Esophagus (tissue), 2 donors: ENCODE measurements around the gene NPTX1. TPM values are rescaled to one million over a fixed set of nuclear protein-coding genes. Genes with fewer than 3 reads are reported as not detected.

Experiments used
- H3K27ac ChIP-seq, 2 donors: one replicate each; pipeline ENCODE4 v1.5.1; 2013; ENCODE audit warnings: low read depth in 2 of 2, mild to moderate bottlenecking in 2 of 2, inconsistent platforms in 1 of 2, low read length in 1 of 2, moderate library complexity in 1 of 2
- H3K27me3 ChIP-seq, 2 donors: one replicate each; pipeline ENCODE4 v1.6.1; 2013; ENCODE audit warnings: low read length in 2 of 2, control low read depth in 1 of 2, mild to moderate bottlenecking in 1 of 2; ENCODE audit not compliant: insufficient read depth in 2 of 2, control insufficient read depth in 1 of 2
- H3K36me3 ChIP-seq, 2 donors: one replicate each; pipeline ENCODE4 v1.6.1; 2013; ENCODE audit warnings: low read length in 1 of 2; ENCODE audit not compliant: control insufficient read depth in 2 of 2, insufficient read depth in 2 of 2
- H3K4me1 ChIP-seq, 2 donors: one replicate each; pipeline ENCODE4 v1.6.1; 2013; ENCODE audit warnings: low read length in 1 of 2; ENCODE audit not compliant: control insufficient read depth in 2 of 2, insufficient read depth in 2 of 2
- H3K4me3 ChIP-seq, 2 donors: one replicate each; pipeline ENCODE4 v1.5.1; 2013; ENCODE audit warnings: low read length in 2 of 2, mild to moderate bottlenecking in 2 of 2, low read depth in 1 of 2, moderate library complexity in 1 of 2
- H3K9me3 ChIP-seq, 2 donors: one replicate each; pipeline ENCODE4 v1.6.1; 2013; ENCODE audit warnings: mild to moderate bottlenecking in 2 of 2, low read depth in 1 of 2, low read length in 1 of 2, moderate library complexity in 1 of 2; ENCODE audit not compliant: control insufficient read depth in 2 of 2, insufficient read depth in 1 of 2
- WGBS, 2 donors: extraction: QIAGEN DNeasy Blood & Tissue Kit; methylation state at CpG; one replicate each; pipeline ENCODE4 v1.1.7; 2013; 5-methylcytosine and 5-hydroxymethylcytosine counted together
- polyA plus RNA-seq, 2 donors: library from polyadenylated mRNA; stranded (reverse); fragments of 200-250 nt; gene quantifications; one replicate each; pipeline ENCODE4 v1.2.3, GENCODE V29; 2013
- donor health status: healthy with polysubstance abuse.
- donor health status: Bipolar disorder and iron deficiency.

NPTX1 gene
- polyA plus RNA-seq, 2 donors: 0.02 to 0.11 TPM

DNA sequence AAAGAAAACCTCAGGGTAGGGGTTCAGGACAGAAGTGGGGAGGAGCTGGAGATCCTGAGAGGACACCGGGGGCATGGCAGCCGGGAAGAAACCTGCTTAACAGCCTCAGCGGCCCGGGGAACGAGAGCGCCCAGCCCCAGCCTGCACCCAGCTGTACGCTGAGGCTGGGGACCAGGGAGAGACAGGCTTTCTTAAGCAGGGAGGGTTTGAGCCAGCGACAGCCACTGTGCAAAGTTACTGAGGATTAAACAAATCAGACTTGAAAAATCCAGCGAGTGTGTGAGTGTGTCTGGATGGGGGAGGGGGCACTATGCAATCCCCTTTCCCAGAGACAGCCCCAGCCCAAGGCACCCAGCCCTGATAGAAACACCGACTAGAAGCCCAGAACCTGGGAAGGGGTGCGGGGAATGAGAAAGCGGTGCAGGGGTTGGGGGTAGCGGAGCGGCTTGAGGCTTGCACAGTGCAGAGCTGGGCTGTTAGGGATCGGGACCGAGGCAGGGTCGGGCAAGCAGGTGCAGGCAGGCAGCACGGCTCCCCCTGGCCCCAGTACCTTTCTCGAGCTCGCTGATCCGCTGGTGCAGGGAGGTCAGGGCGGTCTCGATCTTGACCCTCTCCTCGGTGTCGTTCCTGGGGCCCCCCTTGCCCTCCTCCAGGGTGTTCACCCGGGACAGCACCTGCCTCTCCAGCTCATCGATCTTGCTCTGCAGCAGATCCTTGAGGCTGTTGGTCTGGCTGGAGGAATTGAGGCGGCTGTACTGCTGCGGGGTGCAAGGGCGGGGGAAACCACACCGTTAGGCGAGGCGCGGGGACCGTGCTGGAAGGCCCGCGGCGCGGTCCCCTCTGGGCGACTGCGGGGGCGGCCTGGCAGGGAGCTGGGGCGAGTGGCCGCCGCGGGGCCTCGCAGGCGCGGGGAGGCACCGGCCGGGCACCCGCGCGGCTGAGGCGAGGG, 1.2 kb downstream of the NPTX1 start:
- peaks cover 0 to 2% of the 10 kb centered on the region in 2 donors for H3K36me3 ChIP-seq
- no peaks in the 10 kb centered on the region for H3K9me3 ChIP-seq
- H3K4me3 ChIP-seq: peak overlapping the region in 1 of 2 donors; percentile 42
- peaks cover 20 to 21% of the 10 kb centered on the region in 2 donors for H3K4me1 ChIP-seq
- WGBS, 2 donors: 3 to 4% methylated on average over 39 to 55 of the region's 55 CpGs
- no peak overlapping the region for H3K27ac ChIP-seq
- H3K27me3 ChIP-seq: peaks cover 0 to 40% of the 10 kb centered on the region in 2 donors

GRCh38 chr17:80474231-80474960, 2.0 kb downstream of the NPTX1 start:
- peaks cover 0 to 46% of the 10 kb centered on the region in 2 donors for H3K27me3 ChIP-seq
- WGBS, 2 donors: 18 to 19% methylated on average over 16 of the region's 16 CpGs
- no peak overlapping the region for H3K27ac ChIP-seq
- H3K9me3 ChIP-seq: no peaks in the 10 kb centered on the region
- no peak overlapping the region for H3K4me3 ChIP-seq
- H3K36me3 ChIP-seq: peaks cover 0 to 2% of the 10 kb centered on the region in 2 donors
- H3K4me1 ChIP-seq: peaks cover 20 to 21% of the 10 kb centered on the region in 2 donors

- WGBS, 2 donors: 51 to 62% methylated on average over 7 of the region's 7 CpGs
- no peak overlapping the region for H3K4me3 ChIP-seq
- peaks cover 0 to 2% of the 10 kb centered on the region in 2 donors for H3K36me3 ChIP-seq
- peaks cover 0 to 43% of the 10 kb centered on the region in 2 donors for H3K27me3 ChIP-seq
- H3K9me3 ChIP-seq: no peaks in the 10 kb centered on the region
- H3K4me1 ChIP-seq: peaks cover 20 to 21% of the 10 kb centered on the region in 2 donors
- no peak overlapping the region for H3K27ac ChIP-seq
These were observed 2.7 kb downstream of the NPTX1 start for GRCh38 chr17:80473701-80474100.

GRCh38 chr17:80472996-80473395, 3.4 kb downstream of the NPTX1 start:
- H3K4me1 ChIP-seq: peaks cover 14 to 17% of the 10 kb centered on the region in 2 donors
- no peaks in the 10 kb centered on the region for H3K9me3 ChIP-seq
- peaks cover 6 to 42% of the 10 kb centered on the region in 2 donors for H3K27me3 ChIP-seq
- H3K27ac ChIP-seq: no peak overlapping the region
- WGBS, 2 donors: 75 to 80% methylated on average over 12 of the region's 12 CpGs
- peaks cover 0 to 2% of the 10 kb centered on the region in 2 donors for H3K36me3 ChIP-seq
- H3K4me3 ChIP-seq: no peak overlapping the region

DNA sequence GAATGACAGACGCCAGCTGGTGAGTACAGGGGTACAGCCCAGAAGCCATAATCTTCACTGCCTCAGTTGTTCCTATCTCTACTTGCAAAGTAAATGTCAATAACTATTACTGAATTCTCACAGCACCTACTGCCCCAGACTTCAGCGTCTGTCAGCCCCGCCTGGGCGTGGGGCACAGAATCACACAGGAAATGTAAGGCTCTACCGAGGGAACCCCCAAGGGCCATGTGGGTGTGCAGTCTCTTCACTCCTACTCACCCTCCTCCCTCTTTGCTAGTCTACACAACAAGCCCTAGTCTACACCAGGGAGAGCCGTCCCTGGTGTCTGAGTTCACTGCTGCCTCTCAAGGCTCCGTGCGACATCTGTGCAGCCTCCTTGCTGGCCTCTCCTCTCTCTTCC, 4.5 kb downstream of the NPTX1 start:
- no peak overlapping the region for H3K27ac ChIP-seq
- H3K36me3 ChIP-seq: peaks cover 0 to 2% of the 10 kb centered on the region in 2 donors
- H3K27me3 ChIP-seq: peaks cover 6 to 32% of the 10 kb centered on the region in 2 donors
- no peaks in the 10 kb centered on the region for H3K9me3 ChIP-seq
- H3K4me1 ChIP-seq: peaks cover 8 to 17% of the 10 kb centered on the region in 2 donors
- 73% methylated on average over 8 of the region's 8 CpGs for WGBS, 2 donors
- H3K4me3 ChIP-seq: no peak overlapping the region

DNA sequence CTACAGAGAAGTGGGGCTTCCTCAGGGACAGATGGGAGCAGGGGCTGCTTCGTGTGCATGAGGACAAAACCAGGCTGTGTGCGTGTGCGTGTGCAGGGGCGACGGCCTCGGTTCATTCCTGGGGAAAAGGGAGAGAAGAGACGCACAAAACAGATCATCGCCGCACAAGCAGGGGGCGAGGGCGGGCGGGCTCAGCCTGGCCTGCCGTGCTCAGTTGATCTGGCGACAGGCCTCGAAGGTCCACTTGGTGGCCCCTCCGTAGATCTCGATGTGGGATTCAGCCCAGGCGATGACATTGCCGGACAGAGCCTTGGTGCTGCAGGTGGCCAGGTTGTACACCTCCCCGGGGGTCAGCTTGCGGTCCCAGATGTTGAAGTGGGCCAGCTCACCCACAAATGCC, 5.8 kb downstream of the NPTX1 start:
- Histone ChIP-seq H3K4me3 (no peak overlapping the region), H3K4me1 (peaks cover 4 to 7% of the 10 kb centered on the region in 2 donors), H3K9me3 (no peaks in the 10 kb centered on the region), H3K36me3 (peaks cover 0 to 2% of the 10 kb centered on the region in 2 donors), H3K27me3 (peaks cover 6 to 22% of the 10 kb centered on the region in 2 donors), H3K27ac (no peak overlapping the region)
- 82 to 84% methylated on average over 21 of the region's 21 CpGs for WGBS, 2 donors

GRCh38 chr17:80469667-80470066, 6.7 kb downstream of the NPTX1 start:
- 75 to 79% methylated on average over 11 of the region's 11 CpGs for WGBS, 2 donors
- H3K4me3 ChIP-seq: no peak overlapping the region
- peaks cover 6 to 13% of the 10 kb centered on the region in 2 donors for H3K27me3 ChIP-seq

GRCh38 chr17:80468781-80469493, 7.5 kb downstream of the NPTX1 start:
- H3K27me3 ChIP-seq: peaks cover 6 to 13% of the 10 kb centered on the region in 2 donors
- H3K27ac ChIP-seq: no peak overlapping the region
- H3K4me3 ChIP-seq: no peak overlapping the region
- 74 to 75% methylated on average over 28 of the region's 28 CpGs for WGBS, 2 donors
- H3K9me3 ChIP-seq: no peaks in the 10 kb centered on the region
- no peaks in the 10 kb centered on the region for H3K36me3 ChIP-seq
- H3K4me1 ChIP-seq: no peaks in the 10 kb centered on the region

More at GRCh38 chr17:80469667-80470066, 6.7 kb downstream of the NPTX1 start:
- Histone ChIP-seq H3K4me1 (no peaks in the 10 kb centered on the region), H3K27ac (no peak overlapping the region), H3K9me3 (no peaks in the 10 kb centered on the region), H3K36me3 (no peaks in the 10 kb centered on the region)

DNA sequence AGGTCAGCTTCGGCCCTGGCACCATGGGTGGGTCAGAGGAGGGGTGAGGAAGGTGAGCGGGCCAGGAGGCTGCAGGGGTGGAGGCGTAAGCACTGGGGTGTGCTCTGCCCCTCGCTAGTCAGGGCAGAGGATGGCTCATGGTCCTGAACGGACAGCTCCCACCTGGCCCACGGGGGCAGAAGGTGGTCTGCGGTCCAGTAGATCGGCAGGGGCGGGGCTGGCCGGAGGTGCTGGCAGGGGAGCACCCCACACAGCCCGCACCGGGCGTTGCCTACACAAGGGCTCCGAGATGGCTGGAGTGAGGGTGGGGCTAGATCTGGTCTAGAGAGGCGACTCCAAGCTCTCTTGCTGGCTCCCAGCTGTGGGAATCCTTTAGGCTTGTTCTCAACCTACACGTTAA, 8.2 kb downstream of the NPTX1 start:
- H3K9me3 ChIP-seq: no peaks in the 10 kb centered on the region
- H3K27me3 ChIP-seq: peaks cover 6 to 13% of the 10 kb centered on the region in 2 donors
- 12 to 15% methylated on average over 16 of the region's 16 CpGs for WGBS, 2 donors
- H3K4me1 ChIP-seq: no peaks in the 10 kb centered on the region
- H3K4me3 ChIP-seq: no peak overlapping the region
- H3K36me3 ChIP-seq: no peaks in the 10 kb centered on the region
- H3K27ac ChIP-seq: no peak overlapping the region
